ENCODE measurements around the gene KLK11. TPM values are rescaled to one million over a fixed set of nuclear protein-coding genes. Genes with fewer than 3 reads are reported as not detected.

KLK11 gene, protein sequence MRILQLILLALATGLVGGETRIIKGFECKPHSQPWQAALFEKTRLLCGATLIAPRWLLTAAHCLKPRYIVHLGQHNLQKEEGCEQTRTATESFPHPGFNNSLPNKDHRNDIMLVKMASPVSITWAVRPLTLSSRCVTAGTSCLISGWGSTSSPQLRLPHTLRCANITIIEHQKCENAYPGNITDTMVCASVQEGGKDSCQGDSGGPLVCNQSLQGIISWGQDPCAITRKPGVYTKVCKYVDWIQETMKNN
- total RNA-seq (2014; rRNA removed; shearing (Covaris generic)): not detected in 2 replicates

DNA sequence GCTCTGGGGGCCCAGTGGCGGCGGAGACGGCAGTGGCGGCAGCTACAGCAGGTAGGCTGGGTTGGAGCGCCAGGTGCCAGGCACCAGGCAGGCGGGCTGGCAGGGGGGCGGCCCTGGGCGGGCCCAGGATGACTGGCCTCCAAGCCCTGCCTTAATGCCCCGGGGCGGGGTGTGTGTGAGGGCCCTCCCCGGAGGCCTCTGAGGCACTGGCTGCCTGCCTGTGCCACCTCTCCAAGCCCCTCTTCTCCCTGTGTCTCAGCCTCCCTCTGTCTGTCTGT lies at the start of gene KLK11:
TSS of gene KLK11 (minus strand) at position 63 of the 278 bp plus-strand sequence. CDS start 985 bp downstream, outside the sequence.

DNA sequence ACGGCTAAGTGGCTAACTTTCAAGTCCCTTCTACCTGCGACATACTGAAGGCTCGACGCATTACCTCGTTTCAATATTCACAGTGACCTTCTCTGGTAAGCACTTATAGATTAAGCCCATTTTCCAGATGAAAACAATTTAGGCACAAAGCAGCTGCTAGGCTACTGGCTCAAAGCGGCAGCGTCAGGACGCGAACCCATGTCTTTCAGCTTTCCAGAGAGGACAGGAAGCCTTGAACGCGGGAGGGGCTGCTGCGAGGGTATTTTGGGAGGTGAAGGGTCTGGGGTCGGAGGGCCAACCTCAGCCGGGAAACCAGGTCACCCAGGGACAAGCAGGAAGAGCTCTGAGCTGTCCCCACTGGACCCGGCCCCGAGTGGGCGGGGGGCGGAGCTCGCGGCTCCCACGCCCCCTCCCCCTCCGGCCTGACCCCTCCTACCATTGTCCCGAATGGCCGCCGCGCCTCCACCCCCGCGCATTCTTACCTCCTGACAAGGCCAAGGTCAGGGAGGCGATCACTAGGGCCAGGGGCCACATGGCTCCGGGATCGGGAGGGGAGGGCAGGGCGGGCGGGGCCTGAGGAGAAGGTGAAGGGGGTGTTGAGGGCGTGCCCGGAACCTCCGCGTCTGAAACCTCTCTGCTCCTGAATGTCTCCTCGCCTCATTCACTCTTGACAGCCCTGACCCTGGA lies 38.3 kb upstream of the KLK11 start, which contains the start of gene KLK13:
TSS of gene KLK13 (minus strand) at position 559 of the 687 bp plus-strand sequence. CDS start at position 534, 25 bp downstream.

DNA sequence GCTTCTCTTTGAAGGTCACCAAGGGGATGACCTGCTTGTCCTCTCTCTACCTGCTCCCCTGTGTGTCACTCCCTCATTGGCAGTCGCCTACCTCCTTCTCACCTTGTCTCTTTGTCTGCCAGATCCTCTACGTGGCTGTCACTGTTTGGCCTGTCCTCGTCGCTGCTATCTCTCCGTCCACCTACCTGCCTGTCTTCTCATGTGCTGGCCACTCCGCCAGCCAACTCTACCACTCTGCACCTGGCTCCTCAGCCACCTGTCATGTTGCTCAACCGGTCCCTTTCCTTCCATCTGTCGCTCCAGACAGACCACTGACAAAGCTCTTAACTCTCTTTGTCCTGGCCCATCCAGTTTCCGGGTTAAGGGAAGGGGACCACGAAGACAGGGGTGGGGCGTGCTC lies 8.3 kb upstream of the KLK11 start, which contains the start of gene KLK12:
TSS of gene KLK12 (minus strand) at position 299 of the 400 bp plus-strand sequence. CDS start 381 bp downstream, outside the sequence.

DNA sequence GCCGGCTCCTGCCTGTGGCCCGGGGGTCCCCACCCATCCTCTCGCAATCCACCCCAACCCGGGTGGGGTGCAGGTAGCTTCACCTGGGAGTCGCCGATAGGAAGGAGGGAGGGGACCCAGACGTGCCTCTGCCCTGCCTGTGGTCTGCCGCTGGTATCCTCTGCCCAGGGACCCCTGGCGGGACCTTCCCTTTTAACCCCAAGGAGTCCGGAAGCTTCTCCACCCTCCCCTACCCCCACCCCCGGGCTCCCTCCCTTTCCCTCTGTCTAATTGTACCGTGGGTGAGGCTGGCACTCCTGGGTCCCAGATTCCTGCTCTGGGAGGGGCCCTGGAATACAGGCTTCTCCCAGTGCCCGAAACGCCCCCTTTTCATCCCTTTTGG lies 6.9 kb downstream of the KLK11 start, which contains the start of gene KLK10:
TSS of gene KLK10 (minus strand) at position 166 of the 382 bp plus-strand sequence. CDS start 579 bp downstream, outside the sequence.

DNA sequence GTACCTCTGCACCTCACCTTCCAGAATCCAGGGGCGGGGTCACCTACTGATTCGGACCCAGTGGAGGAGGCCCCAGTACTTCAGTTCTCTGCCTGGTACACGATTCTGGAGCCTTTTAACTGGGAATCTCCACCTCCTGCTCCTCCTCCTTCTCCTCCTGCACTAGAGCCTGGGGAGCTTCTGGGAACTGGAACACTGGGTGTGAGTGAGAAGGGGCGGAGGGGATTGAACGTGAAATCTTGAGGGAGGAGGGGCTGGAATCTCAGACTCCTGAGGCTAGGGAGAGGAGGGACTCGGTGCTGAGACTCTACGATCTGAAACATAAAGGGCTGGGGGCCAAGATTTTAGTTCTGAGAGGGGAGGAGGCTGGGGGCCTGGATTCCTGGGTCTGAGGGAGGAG lies 24.9 kb downstream of the KLK11 start, which contains the start of gene KLK8:
TSS of gene KLK8 (minus strand) at position 90 of the 400 bp plus-strand sequence. CDS start 437 bp downstream, outside the sequence.

DNA sequence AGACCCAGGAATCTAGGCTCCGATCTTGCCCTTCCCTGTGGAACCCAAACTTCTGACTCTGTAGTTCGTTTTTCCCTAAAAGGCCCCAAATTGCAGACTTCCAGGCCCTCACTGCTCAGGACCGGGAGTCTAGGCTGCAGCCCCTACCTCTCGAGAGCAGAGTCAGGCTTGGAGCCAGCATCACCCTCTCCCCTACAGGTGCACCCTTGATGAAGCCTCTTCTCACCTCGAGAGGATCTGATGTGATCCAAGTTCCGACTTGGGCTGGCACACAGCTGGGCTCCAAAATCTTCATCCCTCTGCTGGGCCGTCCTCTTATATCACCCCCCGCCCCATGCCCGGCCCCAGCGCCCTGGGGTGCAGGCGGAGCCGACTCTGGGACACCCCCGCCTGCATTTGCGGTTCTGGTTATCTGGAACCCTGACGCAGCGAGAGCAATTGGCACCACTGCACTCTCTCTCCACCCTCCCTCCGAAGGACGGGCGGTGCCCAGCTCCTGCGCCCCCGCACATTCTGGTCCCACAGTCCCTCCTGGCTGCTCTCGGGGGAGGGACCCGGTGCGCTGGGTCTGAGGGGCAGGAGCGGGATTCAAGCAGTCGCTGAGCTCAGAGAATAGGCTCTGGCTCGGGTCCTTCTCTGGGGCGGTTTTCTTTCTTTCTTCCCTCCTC lies 42.7 kb downstream of the KLK11 start, which contains the start of gene KLK7:
TSS of gene KLK7 (minus strand) at position 293 of the 668 bp plus-strand sequence. CDS start 1,518 bp downstream, outside the sequence.

Other genes with a start within 250 kb of the KLK11 start
- not detected in 2 replicates for gene ACP4, start 236.2 kb downstream of the KLK11 start, total RNA-seq (2014; rRNA removed; shearing (Covaris generic))
- not detected in 2 replicates for gene KLK1, start 202.8 kb downstream of the KLK11 start, total RNA-seq (2014; rRNA removed; shearing (Covaris generic))
- gene KLK15, start 193.0 kb downstream of the KLK11 start, total RNA-seq (2014; rRNA removed; shearing (Covaris generic)): not detected in 2 replicates
- gene KLK3, start 171.7 kb downstream of the KLK11 start, total RNA-seq (2014; rRNA removed; shearing (Covaris generic)): not detected in 2 replicates
- gene KLK2, start 153.2 kb downstream of the KLK11 start, total RNA-seq (2014; rRNA removed; shearing (Covaris generic)): 0.50 and 1.5 TPM in 2 replicates
- gene KLK4, start 115.2 kb downstream of the KLK11 start, total RNA-seq (2014; rRNA removed; shearing (Covaris generic)): not detected in 2 replicates
- gene KLK5, start 73.6 kb downstream of the KLK11 start, total RNA-seq (2014; rRNA removed; shearing (Covaris generic)): not detected in 2 replicates
- 0.94 and 1.6 TPM in 2 replicates for gene KLK6, start 57.0 kb downstream of the KLK11 start, total RNA-seq (2014; rRNA removed; shearing (Covaris generic))
- not detected in 2 replicates for gene KLK7, start 42.7 kb downstream of the KLK11 start, total RNA-seq (2014; rRNA removed; shearing (Covaris generic))
- not detected in 2 replicates for gene KLK8, start 25.0 kb downstream of the KLK11 start, total RNA-seq (2014; rRNA removed; shearing (Covaris generic))
- not detected in 2 replicates for gene KLK10, start 6.9 kb downstream of the KLK11 start, total RNA-seq (2014; rRNA removed; shearing (Covaris generic))
- gene KLK12, start 8.4 kb upstream of the KLK11 start, total RNA-seq (2014; rRNA removed; shearing (Covaris generic)): not detected in 2 replicates
- gene KLK13, start 38.5 kb upstream of the KLK11 start, total RNA-seq (2014; rRNA removed; shearing (Covaris generic)): not detected in 2 replicates
- gene KLK14, start 56.3 kb upstream of the KLK11 start, total RNA-seq (2014; rRNA removed; shearing (Covaris generic)): 0.85 TPM in 1 of 2 replicates, not detected in the other
- 19.1 and 20.6 TPM in 2 replicates for gene CTU1, start 81.8 kb upstream of the KLK11 start, total RNA-seq (2014; rRNA removed; shearing (Covaris generic))
- 0.08 TPM in 1 of 2 replicates, not detected in the other for gene SIGLEC9, start 98.3 kb upstream of the KLK11 start, total RNA-seq (2014; rRNA removed; shearing (Covaris generic))
- not detected in 2 replicates for gene SIGLEC7, start 115.7 kb upstream of the KLK11 start, total RNA-seq (2014; rRNA removed; shearing (Covaris generic))
- 3.1 and 4.5 TPM in 2 replicates for gene CD33, start 198.5 kb upstream of the KLK11 start, total RNA-seq (2014; rRNA removed; shearing (Covaris generic))
- gene SIGLECL1, start 224.5 kb upstream of the KLK11 start, total RNA-seq (2014; rRNA removed; shearing (Covaris generic)): 0.32 TPM in 1 of 2 replicates, not detected in the other

Data from A375 (cell line).